ENCODE results near the gene MUC2.

DNA sequence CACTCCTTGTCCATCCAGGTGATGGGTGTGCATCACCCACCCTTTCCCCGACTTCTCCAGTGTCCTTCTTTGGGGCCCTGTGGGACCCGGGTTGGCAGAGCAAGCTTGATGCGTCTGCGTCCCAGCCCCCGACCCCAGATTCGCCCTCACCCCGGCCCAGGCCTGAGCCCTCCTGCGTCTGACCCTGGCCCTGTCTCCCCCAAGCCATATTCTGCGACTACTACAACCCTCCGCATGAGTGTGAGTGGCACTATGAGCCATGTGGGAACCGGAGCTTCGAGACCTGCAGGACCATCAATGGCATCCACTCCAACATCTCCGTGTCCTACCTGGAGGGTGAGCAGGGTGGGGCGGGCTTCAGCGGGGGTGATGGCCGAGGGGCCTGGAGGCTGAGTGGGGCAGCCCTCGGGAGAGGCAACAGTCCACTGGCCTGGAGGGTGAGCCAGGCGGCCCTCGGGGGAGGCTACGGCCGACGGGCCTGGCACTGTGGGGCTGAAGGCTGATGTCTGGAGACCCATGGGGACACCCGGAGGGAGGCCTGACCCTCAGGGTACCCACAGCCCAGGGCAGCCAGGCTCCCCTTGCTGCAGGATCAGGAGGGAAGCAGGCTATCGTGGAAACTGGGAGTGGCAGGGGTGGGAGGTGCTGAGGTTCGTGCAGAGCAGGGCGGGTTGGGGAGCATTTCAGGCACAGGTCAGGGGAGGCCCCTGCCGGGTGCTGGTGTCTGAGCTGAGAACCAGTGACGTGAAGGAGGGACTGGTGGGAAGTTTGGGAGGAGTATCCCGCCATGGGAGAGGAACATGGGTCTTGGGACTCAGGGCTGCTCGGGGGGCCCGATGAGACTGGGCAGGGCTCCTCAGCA is 15.3 kb downstream of the MUC2 start:
- no peak for TF ChIP-seq EZH2 (IDR thresholded peaks at IDR 0.05; ENCODE audit: borderline replicate concordance, insufficient read depth, low read depth, low read length, poor library complexity, severe bottlenecking)
- TF ChIP-seq, protein P1, sequence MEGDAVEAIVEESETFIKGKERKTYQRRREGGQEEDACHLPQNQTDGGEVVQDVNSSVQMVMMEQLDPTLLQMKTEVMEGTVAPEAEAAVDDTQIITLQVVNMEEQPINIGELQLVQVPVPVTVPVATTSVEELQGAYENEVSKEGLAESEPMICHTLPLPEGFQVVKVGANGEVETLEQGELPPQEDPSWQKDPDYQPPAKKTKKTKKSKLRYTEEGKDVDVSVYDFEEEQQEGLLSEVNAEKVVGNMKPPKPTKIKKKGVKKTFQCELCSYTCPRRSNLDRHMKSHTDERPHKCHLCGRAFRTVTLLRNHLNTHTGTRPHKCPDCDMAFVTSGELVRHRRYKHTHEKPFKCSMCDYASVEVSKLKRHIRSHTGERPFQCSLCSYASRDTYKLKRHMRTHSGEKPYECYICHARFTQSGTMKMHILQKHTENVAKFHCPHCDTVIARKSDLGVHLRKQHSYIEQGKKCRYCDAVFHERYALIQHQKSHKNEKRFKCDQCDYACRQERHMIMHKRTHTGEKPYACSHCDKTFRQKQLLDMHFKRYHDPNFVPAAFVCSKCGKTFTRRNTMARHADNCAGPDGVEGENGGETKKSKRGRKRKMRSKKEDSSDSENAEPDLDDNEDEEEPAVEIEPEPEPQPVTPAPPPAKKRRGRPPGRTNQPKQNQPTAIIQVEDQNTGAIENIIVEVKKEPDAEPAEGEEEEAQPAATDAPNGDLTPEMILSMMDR (IDR thresholded peaks at IDR 0.05) = no peak
